B cell (primary cell): Measurements from ENCODE around the gene RIMBP2. TPM values are rescaled to one million over a fixed set of nuclear protein-coding genes. Genes with fewer than 3 reads are reported as not detected.

Experiments
- ATAC-seq: fragments of 200-7000 bp; cut with Tn5 transposase; one replicate; pipeline ENCODE4 v1.10.0; 2021; ENCODE audit warnings: low read depth, mild to moderate bottlenecking, moderate number of reproducible peaks, moderate library complexity
- CTCF ChIA-PET: fragments of 350-600 bp; sonication (Branson Sonifier 250); formaldehyde crosslinking; loops from one replicate; lab custom pipeline; 2021; ENCODE audit warnings: antibody characterized with exemption, inconsistent platforms; lab: Charles Lee
- POLR2A ChIA-PET: fragments of 350-600 bp; sonication (Branson Sonifier 250); formaldehyde crosslinking; loops from one replicate; lab custom pipeline; 2021; ENCODE audit warnings: antibody characterized with exemption; lab: Charles Lee
- DNase-seq: peaks from one replicate; pipeline ENCODE4 v3.0.0; 2013
- H2AFZ ChIP-seq: 2 replicates; pipeline ENCODE4 v1.6.1; 2012; ENCODE audit warnings: mild to moderate bottlenecking, low read depth, low read length; ENCODE audit not compliant: insufficient read depth, poor library complexity, severe bottlenecking
- H3K27ac ChIP-seq, 2 donors: 1 replicate in 1 of 2; 2 replicates in 1 of 2; pipeline ENCODE4 v1.5.1; 2012 to 2013; ENCODE audit warnings: low read length in 2 of 2, mild to moderate bottlenecking in 2 of 2, moderate library complexity in 1 of 2
- H3K27me3 ChIP-seq, 4 experiments: fragments of 200-600 bp in 1 of 4; sonication (generic) in 1 of 4; replicated peaks in 1 of 4; 1 replicate in 2 of 4; 2 replicates in 2 of 4; pipeline versions ENCODE4 v1.6.1 to v1.7.0; 2013 to 2016; ENCODE audit warnings: low read length in 3 of 4, mild to moderate bottlenecking in 2 of 4, mixed read lengths in 1 of 4, moderate library complexity in 1 of 4; ENCODE audit not compliant: insufficient read depth in 4 of 4, control insufficient read depth in 3 of 4; ENCODE audit errors: control extremely low read depth in 1 of 4
- H3K36me3 ChIP-seq, 2 experiments: replicated peaks in 1 of 2; 1 replicate in 1 of 2; 2 replicates in 1 of 2; pipeline versions ENCODE4 v1.6.1 to v1.7.1; 2013; ENCODE audit warnings: low read length in 1 of 2; ENCODE audit not compliant: insufficient read depth in 2 of 2, control insufficient read depth in 1 of 2; ENCODE audit errors: control extremely low read depth in 1 of 2, extremely low read depth in 1 of 2
- H3K4me1 ChIP-seq, 2 donors: fragments of 200-600 bp in 1 of 2; sonication (generic) in 1 of 2; 1 replicate in 1 of 2; 2 replicates in 1 of 2; pipeline versions ENCODE4 v1.5.1 to v1.6.1; 2013 to 2017; ENCODE audit warnings: low read length in 2 of 2; ENCODE audit not compliant: control insufficient read depth in 2 of 2, insufficient read depth in 2 of 2
- H3K4me2 ChIP-seq: replicated peaks from 2 replicates; pipeline ENCODE3; 2012; ENCODE audit warnings: mild to moderate bottlenecking, low read depth, low read length; ENCODE audit not compliant: poor library complexity, severe bottlenecking
- H3K4me3 ChIP-seq, 5 experiments: fragments of 200-600 bp in 1 of 5; sonication (generic) in 1 of 5; 1 replicate in 3 of 5; 2 replicates in 2 of 5; pipeline versions ENCODE4 v1.5.1 to v1.7.0; 2011 to 2016; ENCODE audit warnings: low read length in 4 of 5, mild to moderate bottlenecking in 4 of 5, low read depth in 2 of 5, control low read depth in 1 of 5, moderate library complexity in 1 of 5; ENCODE audit not compliant: insufficient read depth in 1 of 5; ENCODE audit errors: control extremely low read depth in 1 of 5, extremely low read depth in 1 of 5
- H3K79me2 ChIP-seq: fragments of 200-600 bp; sonication (generic); one replicate; pipeline ENCODE4 v1.6.0; 2016; ENCODE audit warnings: low read length; ENCODE audit not compliant: control insufficient read depth, insufficient read depth
- H3K9ac ChIP-seq: fragments of 200-600 bp; sonication (generic); 2 replicates; pipeline ENCODE4 v1.6.1; 2017; ENCODE audit warnings: mild to moderate bottlenecking, low read length, moderate library complexity
- H3K9me3 ChIP-seq, 3 donors: one replicate each; pipeline versions ENCODE4 v1.6.1 to v1.7.1; 2013; ENCODE audit warnings: low read length in 2 of 3; ENCODE audit not compliant: control insufficient read depth in 2 of 3, insufficient read depth in 1 of 3; ENCODE audit errors: control extremely low read depth in 1 of 3
- H4K20me1 ChIP-seq: 2 replicates; pipeline ENCODE4 v1.6.0; 2012; ENCODE audit warnings: mild to moderate bottlenecking, low read length; ENCODE audit not compliant: insufficient read depth, control insufficient read depth, poor library complexity, severe bottlenecking
- H3K27ac Mint-ChIP-seq: one replicate; pipeline ENCODE4 v1.8.0; 2021; ENCODE audit warnings: mixed read lengths
- H3K27me3 Mint-ChIP-seq: one replicate; pipeline ENCODE4 v1.8.0; 2021; ENCODE audit warnings: mixed read lengths
- H3K4me1 Mint-ChIP-seq: one replicate; pipeline ENCODE4 v1.8.0; 2021; ENCODE audit warnings: mixed read lengths
- H3K4me3 Mint-ChIP-seq: one replicate; pipeline ENCODE4 v1.8.0; 2021; ENCODE audit warnings: mixed read lengths
- H3K9me3 Mint-ChIP-seq: one replicate; pipeline ENCODE4 v1.8.0; 2022; ENCODE audit warnings: mixed read lengths; ENCODE audit not compliant: insufficient read depth
- CTCF ChIP-seq: fragments of 200-600 bp; IDR thresholded peaks from one replicate; pipeline ENCODE4 v1.8.0; 2022; ENCODE audit warnings: antibody characterized with exemption, mild to moderate bottlenecking
- EZH2 ChIP-seq: IDR thresholded peaks from 2 replicates; pipeline ENCODE4 v1.6.1; 2012; ENCODE audit warnings: borderline replicate concordance, low read depth, mild to moderate bottlenecking, moderate library complexity, low read length; ENCODE audit not compliant: insufficient read depth, poor library complexity, severe bottlenecking
- WGBS: methylation state at CpG from one replicate; pipeline ENCODE4 v1.1.5; 2013; ENCODE audit warnings: missing lambda C conversion rate; ENCODE audit not compliant: insufficient coverage; 5-methylcytosine and 5-hydroxymethylcytosine counted together
- intact Hi-C: fragments of 100-400 bp; cut with micrococcal nuclease; formaldehyde crosslinking; loops from one replicate; pipeline ENCODE4 v1.10.0; 2022
- polyA plus RNA-seq: library from polyadenylated mRNA; depleted of rRNA; stranded (reverse); fragments of >200 nt; gene quantifications from 2 replicates; pipeline ENCODE4 v1.2.3, GENCODE V29; 2012
- total RNA-seq, 2 donors: library from RNA; stranded (reverse); fragments of 120-200 nt in 1 of 2; gene quantifications; 1 replicate in 1 of 2; 2 replicates in 1 of 2; pipeline versions ENCODE4 v1.2.3 to v1.2.4, GENCODE V29; 2013 to 2022

RIMBP2 gene
- total and polyA plus RNA-seq, 2 donors (not counting 1 experiment from before 2014, with no cell fraction given) = not detected

GRCh38 chr12:130572553-130572952 lies 143.5 kb downstream of the RIMBP2 start:
- no peaks in the 10 kb centered on the region for H3K79me2 ChIP-seq
- DNase-seq = no peak
- no peak overlapping the region for H3K4me2 ChIP-seq
- CTCF ChIA-PET = no interaction called here
- H3K4me1 ChIP-seq = no peaks in the 10 kb centered on the region
- intact Hi-C loops = no loop called here
- no peak overlapping the region for H3K4me3 ChIP-seq
- WGBS = 75% methylated on average over 8 of the region's 11 CpGs
- no peak for TF ChIP-seq CTCF
- no peak for TF ChIP-seq EZH2
- Mint-ChIP-seq H3K4me1 (no peaks in the 10 kb centered on the region), H3K27ac (no peak overlapping the region), H3K9me3 (peaks cover 2% of the 10 kb centered on the region), H3K4me3 (no peak overlapping the region), H3K27me3 (no peaks in the 10 kb centered on the region)
- no peak overlapping the region for H3K27ac ChIP-seq
- H3K9ac ChIP-seq = no peak overlapping the region
- no peaks in the 10 kb centered on the region for H3K27me3 ChIP-seq
- no peaks in the 10 kb centered on the region for H4K20me1 ChIP-seq
- no peak for ATAC-seq
- H3K9me3 ChIP-seq = peaks cover 0 to 19% (median 0%) of the 10 kb centered on the region in 3 donors
- H3K36me3 ChIP-seq = no peaks in the 10 kb centered on the region
- no peak overlapping the region for H2AFZ ChIP-seq
- POLR2A ChIA-PET = no interaction called here

- peaks cover 2% of the 10 kb centered on the region for H3K9me3 Mint-ChIP-seq
- ATAC-seq = no peak
- TF ChIP-seq EZH2 (no peak), CTCF (no peak)
- H3K4me1 Mint-ChIP-seq = no peaks in the 10 kb centered on the region
- H4K20me1 ChIP-seq = no peaks in the 10 kb centered on the region
- ChIA-PET POLR2A (no interaction called here), CTCF (no interaction called here)
- H3K9me3 ChIP-seq = peaks cover 0 to 25% (median 0%) of the 10 kb centered on the region in 3 donors
- no peak overlapping the region for H3K4me3 ChIP-seq
- no peaks in the 10 kb centered on the region for H3K36me3 ChIP-seq
- H3K27ac ChIP-seq = no peak overlapping the region
- no peaks in the 10 kb centered on the region for H3K4me1 ChIP-seq
- no peaks in the 10 kb centered on the region for H3K27me3 ChIP-seq
- no peaks in the 10 kb centered on the region for H3K79me2 ChIP-seq
- no peak overlapping the region for H3K4me2 ChIP-seq
- no peak for DNase-seq
- no peak overlapping the region for H3K27ac Mint-ChIP-seq
- no peak overlapping the region for H3K4me3 Mint-ChIP-seq
- WGBS = 89% methylated on average over 7 of the region's 8 CpGs
- H3K27me3 Mint-ChIP-seq = no peaks in the 10 kb centered on the region
- no peak overlapping the region for H2AFZ ChIP-seq
- H3K9ac ChIP-seq = no peak overlapping the region
- intact Hi-C loops = no loop called here
These were observed 144.4 kb downstream of the RIMBP2 start for GRCh38 chr12:130571734-130572133.
